ENCODE data around the gene RNF149.
"Not testable (repeated sequence)": the region's sequence is repeated elsewhere in the genome, so short reads cannot be mapped to it uniquely, and the experiment has no call there.

RNF149 gene

GRCh38 chr2:101354420-101355311, 46.2 kb upstream of the RNF149 start:
- no peaks in the 10 kb centered on the region for H3K27me3 Mint-ChIP-seq (ENCODE audit: low read depth)
- H3K4me1 Mint-ChIP-seq, result no peaks in the 10 kb centered on the region
- H3K27ac Mint-ChIP-seq, result no peak overlapping the region
- no peak overlapping the region for H3K4me3 Mint-ChIP-seq
- TF ChIP-seq, protein P1, sequence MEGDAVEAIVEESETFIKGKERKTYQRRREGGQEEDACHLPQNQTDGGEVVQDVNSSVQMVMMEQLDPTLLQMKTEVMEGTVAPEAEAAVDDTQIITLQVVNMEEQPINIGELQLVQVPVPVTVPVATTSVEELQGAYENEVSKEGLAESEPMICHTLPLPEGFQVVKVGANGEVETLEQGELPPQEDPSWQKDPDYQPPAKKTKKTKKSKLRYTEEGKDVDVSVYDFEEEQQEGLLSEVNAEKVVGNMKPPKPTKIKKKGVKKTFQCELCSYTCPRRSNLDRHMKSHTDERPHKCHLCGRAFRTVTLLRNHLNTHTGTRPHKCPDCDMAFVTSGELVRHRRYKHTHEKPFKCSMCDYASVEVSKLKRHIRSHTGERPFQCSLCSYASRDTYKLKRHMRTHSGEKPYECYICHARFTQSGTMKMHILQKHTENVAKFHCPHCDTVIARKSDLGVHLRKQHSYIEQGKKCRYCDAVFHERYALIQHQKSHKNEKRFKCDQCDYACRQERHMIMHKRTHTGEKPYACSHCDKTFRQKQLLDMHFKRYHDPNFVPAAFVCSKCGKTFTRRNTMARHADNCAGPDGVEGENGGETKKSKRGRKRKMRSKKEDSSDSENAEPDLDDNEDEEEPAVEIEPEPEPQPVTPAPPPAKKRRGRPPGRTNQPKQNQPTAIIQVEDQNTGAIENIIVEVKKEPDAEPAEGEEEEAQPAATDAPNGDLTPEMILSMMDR (IDR thresholded peaks at IDR 0.05; ENCODE audit: unreplicated experiment in 3 of 3), result no peak
- H3K36me3 Mint-ChIP-seq (ENCODE audit: low read depth), result no peaks in the 10 kb centered on the region
- H3K9me3 Mint-ChIP-seq, result no peaks in the 10 kb centered on the region

- not testable (repeated sequence) for H3K27me3 Mint-ChIP-seq (ENCODE audit: low read depth); H3K36me3 Mint-ChIP-seq (ENCODE audit: low read depth); H3K4me3 Mint-ChIP-seq; H3K4me1 Mint-ChIP-seq; H3K9me3 Mint-ChIP-seq; H3K27ac Mint-ChIP-seq
Measured at GRCh38 chr2:101352631-101353030, 44.1 kb upstream of the RNF149 start.

DNA sequence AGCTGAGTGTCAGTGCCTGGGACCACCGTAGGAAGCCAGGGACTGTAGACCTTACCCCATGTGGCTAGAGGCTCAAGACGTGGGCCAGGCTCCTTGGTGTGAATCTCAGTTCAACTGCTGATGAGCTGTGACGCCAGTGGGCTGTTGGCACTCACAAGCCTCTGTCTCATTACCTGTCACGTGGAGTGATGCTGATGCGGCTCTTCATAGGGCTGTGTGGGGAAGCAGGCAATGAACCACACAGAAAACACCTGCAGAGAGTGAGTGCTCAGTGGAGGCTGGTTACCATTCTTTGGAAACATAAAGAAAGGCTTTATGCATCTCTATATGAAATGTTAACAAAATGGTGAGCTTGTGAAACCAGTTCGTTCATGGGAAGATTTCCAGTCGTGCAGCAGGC, 42.7 kb upstream of the RNF149 start:
- no peak overlapping the region for H3K4me3 Mint-ChIP-seq
- H3K27ac Mint-ChIP-seq, result no peak overlapping the region
- H3K4me1 Mint-ChIP-seq, result no peaks in the 10 kb centered on the region
- no peaks in the 10 kb centered on the region for H3K36me3 Mint-ChIP-seq (ENCODE audit: low read depth)
- H3K9me3 Mint-ChIP-seq, result no peaks in the 10 kb centered on the region
- TF ChIP-seq, protein P1 (IDR thresholded peaks at IDR 0.05; ENCODE audit: unreplicated experiment in 3 of 3), result no peak
- no peaks in the 10 kb centered on the region for H3K27me3 Mint-ChIP-seq (ENCODE audit: low read depth)

GRCh38 chr2:101349893-101350662, 41.6 kb upstream of the RNF149 start:
- no peak overlapping the region for H3K4me3 Mint-ChIP-seq
- H3K9me3 Mint-ChIP-seq, result no peaks in the 10 kb centered on the region
- no peaks in the 10 kb centered on the region for H3K36me3 Mint-ChIP-seq (ENCODE audit: low read depth)
- no peaks in the 10 kb centered on the region for H3K4me1 Mint-ChIP-seq
- TF ChIP-seq, protein P1 (IDR thresholded peaks at IDR 0.05; ENCODE audit: unreplicated experiment in 3 of 3), result peak; percentile 18 to 29 (median 20)
- H3K27me3 Mint-ChIP-seq (ENCODE audit: low read depth), result no peaks in the 10 kb centered on the region
- no peak overlapping the region for H3K27ac Mint-ChIP-seq

GRCh38 chr2:101348883-101349282, 40.4 kb upstream of the RNF149 start:
- Mint-ChIP-seq H3K4me3 (no peak overlapping the region), H3K36me3 (ENCODE audit: low read depth) (no peaks in the 10 kb centered on the region), H3K27me3 (ENCODE audit: low read depth) (no peaks in the 10 kb centered on the region), H3K9me3 (no peaks in the 10 kb centered on the region), H3K4me1 (no peaks in the 10 kb centered on the region), H3K27ac (no peak overlapping the region)
- TF ChIP-seq, protein P1 (IDR thresholded peaks at IDR 0.05; ENCODE audit: unreplicated experiment in 3 of 3), result no peak

GRCh38 chr2:101346909-101347308, 38.4 kb upstream of the RNF149 start:
- H3K27ac Mint-ChIP-seq, result no peak overlapping the region
- no peaks in the 10 kb centered on the region for H3K4me1 Mint-ChIP-seq
- H3K27me3 Mint-ChIP-seq (ENCODE audit: low read depth), result peaks cover 7% of the 10 kb centered on the region
- no peaks in the 10 kb centered on the region for H3K9me3 Mint-ChIP-seq
- TF ChIP-seq, protein P1 (IDR thresholded peaks at IDR 0.05; ENCODE audit: unreplicated experiment in 3 of 3), result no peak
- no peaks in the 10 kb centered on the region for H3K36me3 Mint-ChIP-seq (ENCODE audit: low read depth)
- H3K4me3 Mint-ChIP-seq, result no peak overlapping the region

All from nephron (organoid).